Heart left ventricle (tissue), 13 donors: ENCODE results near the gene IFIT1.

Experiments
- CTCF ChIP-seq, 12 donors: fragments of 200-600 bp; sonication (generic) in 4 of 12; IDR thresholded peaks; one replicate each; pipeline versions ENCODE4 v1.5.0 to v1.8.0; 2018 to 2022; ENCODE audit warnings: antibody characterized with exemption in 12 of 12, mild to moderate bottlenecking in 5 of 12
- POLR2A ChIP-seq, 2 donors: fragments of 450-650 bp; IDR thresholded peaks; one replicate each; pipeline ENCODE4 v1.6.1; 2017; ENCODE audit warnings: antibody characterized with exemption in 2 of 2, mild to moderate bottlenecking in 2 of 2, moderate library complexity in 2 of 2
- donor health status: ischemic (EF 13 %, LVEDD 7.1; RV severe dilation, severe dysfunction).
- donor health status: DM: no; HTN: yes; CAD: no.
- donor health status: DM: no; HTN: no; CAD: no.
- donor health status: ischemic (EF 25% LVEDD 6.9; RV normal size, moderate dysfunction).
- donor health status: ischemic (EF 25% LVEDD 5.7; RV mildly dilated, moderate dysfunction).
- donor health status: ischemic (EF 35%, LVEDD 5.7; RV mildly dilated, moderate dysfunction).
- donor health status: nonischemic (EF 11% LVEDD 7.7; RV severe dilation, severe dysfunction).
- donor health status: DM: yes; HTN: yes; CAD: no.
- donor health status: PGD.
- donor health status: ischemic (EF 29% LVEDD 5.4; RV normal size, mild dysfunction).
- donor health status: nonischemic (EF 23%, LVEDD 6.1; RV moderate dilation, normal function).

GRCh38 chr10:89419548-89419947 is 27.1 kb downstream of the IFIT1 start:
- no peak for TF ChIP-seq POLR2A (IDR thresholded peaks at IDR 0.05)
- TF ChIP-seq CTCF (IDR thresholded peaks at IDR 0.05), result peak; percentile 20 to 56 (median 37)
